ENCODE measurements around the gene LRMDA.

LRMDA gene

DNA sequence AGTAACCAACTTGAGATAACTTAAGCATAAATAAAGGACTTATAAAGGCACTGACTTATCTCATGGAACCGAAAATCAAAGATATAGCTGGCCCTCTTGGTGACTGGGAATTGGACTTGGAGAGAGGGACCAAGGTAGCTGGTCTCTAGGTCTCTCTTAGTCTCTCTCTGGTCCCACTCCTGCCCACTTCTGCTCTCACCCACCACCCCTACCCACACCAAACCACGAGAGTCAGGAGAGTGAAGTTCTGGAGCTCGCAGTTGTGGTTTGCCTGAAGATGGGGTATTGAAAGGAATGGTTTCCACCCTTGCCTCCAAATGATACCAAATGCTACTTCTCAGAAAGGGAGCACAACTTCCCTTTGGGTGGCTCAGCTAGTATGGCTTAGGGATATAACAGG, 216.3 kb downstream of the LRMDA start:
- no peak for DNase-seq

DNA sequence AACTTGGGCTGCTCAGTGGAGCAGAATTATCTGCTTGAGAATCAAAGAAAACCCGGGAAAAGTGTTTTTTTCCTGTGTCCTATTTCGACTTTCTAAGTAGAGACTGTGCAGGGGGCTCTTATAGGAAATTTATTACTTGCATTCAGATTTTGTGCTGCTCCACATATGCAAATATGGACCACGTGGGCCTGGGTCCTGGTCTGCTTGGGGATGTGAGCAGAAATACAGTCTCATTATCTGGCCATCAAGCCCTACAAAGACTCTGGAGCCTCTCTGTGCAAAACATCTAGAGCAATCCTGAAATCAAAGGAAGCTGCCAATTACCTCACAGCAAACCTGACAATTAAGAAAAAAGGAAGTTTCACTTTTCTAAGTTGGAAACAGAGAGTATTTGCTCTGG, 216.9 kb downstream of the LRMDA start:
- DNase-seq = no peak

DNA sequence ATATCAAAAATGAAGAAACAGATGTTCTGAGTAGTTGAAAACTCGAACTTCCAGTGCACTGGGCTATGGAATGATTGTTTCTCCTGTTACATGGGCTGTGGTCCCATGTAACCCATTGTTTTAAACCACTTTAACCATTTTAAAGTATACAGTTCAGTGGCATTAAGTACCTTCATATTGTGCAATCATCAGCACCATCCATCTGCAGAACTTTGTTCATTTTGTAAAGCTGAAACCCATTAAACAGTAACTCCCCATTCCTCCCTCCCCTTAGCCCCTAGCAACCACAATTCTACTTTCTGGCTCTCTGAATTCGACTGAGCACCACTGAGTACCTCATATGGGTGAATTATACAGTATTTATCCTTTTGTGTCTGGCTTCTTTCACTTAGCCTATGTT, 217.4 kb downstream of the LRMDA start:
- no peak for DNase-seq

DNA sequence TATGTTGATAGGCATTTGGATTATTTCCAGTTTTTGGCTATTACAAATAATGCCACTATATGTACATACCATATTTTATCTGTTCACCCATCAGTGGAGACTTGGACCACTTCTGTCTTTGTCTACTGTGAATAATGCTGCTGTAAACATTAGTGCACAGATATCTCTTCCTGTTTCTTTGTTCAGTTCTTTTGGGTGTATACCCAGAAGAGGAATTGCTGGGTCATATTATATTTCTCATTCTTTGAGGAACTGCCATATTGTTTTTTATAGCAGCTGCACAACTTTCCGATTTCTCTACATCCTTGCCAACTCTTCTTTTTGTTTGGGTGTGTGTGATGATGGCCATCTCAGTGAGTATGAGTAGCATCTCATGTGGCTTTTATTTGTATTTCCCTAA, 218.0 kb downstream of the LRMDA start:
- DNase-seq = no peak

DNA sequence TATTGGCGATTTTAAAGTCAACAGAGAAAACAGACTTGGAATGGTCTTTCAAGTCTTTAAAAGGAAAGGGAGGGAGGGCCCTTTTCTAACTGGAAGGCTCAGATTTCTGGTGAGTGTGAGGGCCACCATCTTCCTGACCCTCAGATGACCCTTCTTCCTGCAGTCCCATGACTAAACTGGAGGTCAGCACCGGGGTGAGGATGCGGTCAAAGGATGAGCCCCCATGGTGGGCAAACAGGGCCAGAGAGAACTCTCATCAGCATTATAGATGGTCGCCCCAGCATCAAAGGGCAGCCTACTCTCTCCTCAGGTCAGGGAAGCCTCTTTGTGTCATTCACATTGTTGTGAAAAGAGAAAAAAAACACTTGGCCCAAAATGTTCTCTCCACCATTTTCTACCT, 219.2 kb downstream of the LRMDA start:
- DNase-seq = no peak

DNA sequence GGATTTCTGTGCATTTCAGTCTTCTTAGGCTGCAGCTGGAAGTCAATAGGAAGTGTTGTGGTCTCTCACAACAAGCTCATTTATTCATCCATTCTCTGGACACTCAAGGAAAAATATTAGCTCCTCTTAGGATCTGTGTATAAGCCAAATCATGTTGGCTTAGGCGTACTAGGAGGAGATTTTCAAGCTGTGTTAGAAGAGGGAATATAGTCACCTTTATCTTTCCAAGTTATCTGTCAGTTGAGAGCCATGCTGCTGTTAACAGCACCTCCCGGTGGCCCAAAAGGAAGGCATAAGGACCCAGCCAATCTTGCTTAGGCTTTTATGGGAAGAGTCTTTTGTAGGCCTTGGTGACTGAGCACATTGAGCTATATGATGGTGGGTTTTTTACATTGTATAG, 220.0 kb downstream of the LRMDA start:
- DNase-seq = no peak

DNA sequence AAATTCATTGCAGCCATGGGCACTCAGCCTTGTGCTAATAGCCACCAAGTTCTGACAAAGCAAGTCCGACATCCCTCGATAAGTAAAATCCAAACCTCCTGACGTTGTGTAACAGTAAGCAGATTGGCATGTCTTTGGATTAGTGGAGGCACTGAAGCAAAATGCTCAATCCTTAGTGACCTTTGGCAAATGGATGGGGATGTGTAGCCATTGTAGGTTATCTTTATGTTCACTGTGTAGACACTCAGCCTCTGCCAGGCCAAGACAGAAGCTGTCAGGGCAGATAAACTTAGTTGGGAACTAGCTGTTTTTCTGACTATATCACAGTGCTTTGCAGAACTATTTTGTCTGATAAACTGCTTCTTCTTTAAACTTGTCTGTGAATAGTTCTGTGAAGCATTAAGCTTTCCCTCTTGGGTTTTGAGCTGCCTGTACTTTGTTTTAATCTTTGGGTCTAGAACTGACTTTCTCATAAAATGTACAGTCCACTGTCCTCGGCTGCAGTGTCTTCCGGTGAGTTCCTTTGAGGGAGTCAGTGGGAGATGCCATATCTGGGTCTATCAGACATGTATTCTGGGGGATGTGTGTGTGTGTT, 220.8 kb downstream of the LRMDA start:
- no peak for DNase-seq

DNA sequence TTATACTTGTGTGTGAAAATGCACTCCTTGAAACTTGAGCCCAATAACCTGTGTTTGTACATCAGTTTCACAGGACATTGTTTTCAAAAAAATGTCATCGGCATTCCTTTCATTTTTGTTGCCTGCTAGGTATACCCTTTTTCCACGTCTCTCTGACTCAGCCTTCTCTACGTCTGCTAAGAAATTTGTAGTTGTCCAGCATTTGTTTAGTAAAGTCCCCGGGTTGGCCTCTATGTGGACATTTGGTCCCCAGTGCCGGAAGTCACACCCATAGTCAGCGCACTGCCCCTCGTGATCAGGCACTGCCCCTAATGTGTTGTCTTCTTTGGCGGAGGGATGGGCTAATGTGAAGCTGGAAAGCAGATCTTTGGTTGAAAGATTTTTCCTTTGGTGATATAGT, 222.3 kb downstream of the LRMDA start:
- no peak for DNase-seq

DNA sequence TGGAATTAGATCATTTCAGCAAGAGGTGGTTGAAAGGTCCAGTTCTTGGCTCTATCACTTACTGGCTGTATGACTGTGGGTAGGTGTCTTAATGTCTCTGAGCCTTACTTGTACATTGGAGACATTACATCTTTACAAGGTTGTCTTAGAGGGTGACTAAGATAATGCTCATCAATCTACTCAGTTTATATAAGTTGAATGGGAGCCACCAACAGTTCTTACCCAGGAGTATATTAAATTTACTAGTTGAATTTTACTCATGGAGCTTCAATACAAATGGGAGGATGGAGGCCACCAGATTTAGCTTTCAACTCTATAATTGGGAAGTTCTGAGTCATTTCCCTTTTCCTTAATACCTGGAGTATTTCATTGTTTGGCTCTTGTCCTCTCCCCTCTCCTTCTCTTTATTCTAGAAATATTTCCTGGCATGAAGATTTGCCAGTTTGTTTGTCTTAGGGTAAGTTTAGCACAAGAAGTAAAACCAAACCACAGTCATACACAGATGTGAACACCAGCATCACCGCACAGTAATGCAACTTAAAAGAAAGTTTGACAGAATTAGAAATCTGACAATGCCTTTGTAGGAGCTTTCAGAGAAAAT, 222.8 kb downstream of the LRMDA start:
- no peak for DNase-seq

DNA sequence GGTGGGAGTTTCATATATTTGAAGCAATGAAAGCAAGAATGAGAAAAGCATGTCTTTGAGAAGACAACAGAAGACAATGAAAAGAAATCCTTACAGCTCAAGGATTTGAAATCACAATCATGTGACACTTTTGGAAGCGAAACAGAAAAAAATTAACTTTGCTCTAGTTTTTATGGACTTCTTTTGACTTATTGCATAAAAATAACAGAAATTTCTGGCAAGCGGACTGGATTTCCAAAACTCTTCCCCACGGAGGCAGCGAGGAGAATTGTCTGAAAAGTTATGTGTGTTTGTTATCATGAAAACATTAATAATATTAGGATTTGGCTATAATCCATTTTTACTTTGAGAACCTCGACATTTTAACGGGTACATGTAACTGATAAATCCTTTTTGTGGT, 223.3 kb downstream of the LRMDA start:
- DNase-seq = no peak

DNA sequence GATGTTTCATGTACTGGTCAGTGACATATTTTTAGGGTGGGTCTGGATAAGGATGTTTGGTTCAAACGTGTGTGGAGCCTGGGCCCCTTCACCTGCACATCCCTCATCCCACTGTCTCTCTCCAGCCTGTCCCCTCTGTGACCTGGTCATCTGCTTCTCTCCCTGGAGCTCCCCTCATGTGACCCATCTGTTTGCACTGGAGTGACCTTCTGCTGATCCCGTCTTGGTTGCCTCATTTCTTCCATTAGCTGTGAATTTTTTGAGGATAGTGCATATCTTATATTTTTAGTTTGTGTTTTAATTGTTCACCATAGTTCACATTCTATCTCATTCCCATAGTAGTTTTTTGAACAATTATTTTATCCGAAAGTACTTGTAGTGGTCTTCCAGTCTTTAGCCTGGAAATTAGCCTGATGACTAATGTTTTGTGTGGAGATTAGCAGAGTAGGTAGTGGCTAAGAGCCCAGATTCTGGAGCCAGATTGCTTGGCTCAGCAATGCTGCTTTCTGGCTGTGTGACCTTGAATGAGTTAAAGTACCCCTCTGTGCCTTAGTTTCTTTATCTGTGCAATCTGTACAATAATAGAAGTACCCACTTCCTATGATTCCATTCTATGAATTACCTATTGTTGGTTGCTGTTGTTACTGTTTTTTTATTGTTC, 224.5 kb downstream of the LRMDA start:
- DNase-seq = no peak

DNA sequence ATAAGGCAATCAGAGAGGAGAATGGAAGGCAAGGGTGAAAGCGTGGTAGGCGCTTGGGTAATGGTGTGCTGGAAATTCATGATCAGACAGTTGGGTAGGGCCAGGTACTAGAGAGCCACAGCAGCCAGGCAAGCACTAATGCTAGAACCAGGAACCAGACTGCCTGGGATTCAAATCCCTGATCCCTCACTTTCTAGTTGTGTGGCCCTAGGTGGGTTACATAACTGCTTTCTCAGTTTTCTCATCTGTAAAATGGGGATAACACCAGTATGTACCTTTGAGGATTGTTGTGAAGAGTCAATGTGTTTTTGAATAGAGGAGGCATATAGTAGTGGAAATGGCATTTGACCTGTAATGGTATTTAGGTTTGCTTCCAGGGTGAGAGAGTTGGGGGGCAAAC, 225.9 kb downstream of the LRMDA start:
- no peak for DNase-seq

DNA sequence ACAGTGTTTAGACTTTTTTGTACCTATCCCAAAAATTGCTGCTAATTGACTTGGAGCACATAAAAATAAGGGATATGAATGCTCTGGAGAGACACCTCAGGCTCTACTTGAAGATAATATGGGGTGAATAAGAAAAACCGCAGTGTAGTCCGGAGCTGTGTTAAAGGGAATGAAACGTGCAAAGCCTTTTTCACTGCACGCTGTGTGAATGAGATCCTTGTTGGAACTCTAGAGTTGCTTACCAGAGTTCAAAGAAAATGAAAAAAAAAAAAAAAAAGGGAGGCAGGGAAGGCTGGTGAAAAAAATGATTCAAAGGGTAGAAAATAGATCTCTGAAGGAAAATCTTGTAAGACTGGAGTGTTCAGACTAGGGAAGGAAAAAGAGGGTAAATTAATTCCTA, 226.6 kb downstream of the LRMDA start:
- no peak for DNase-seq

DNA sequence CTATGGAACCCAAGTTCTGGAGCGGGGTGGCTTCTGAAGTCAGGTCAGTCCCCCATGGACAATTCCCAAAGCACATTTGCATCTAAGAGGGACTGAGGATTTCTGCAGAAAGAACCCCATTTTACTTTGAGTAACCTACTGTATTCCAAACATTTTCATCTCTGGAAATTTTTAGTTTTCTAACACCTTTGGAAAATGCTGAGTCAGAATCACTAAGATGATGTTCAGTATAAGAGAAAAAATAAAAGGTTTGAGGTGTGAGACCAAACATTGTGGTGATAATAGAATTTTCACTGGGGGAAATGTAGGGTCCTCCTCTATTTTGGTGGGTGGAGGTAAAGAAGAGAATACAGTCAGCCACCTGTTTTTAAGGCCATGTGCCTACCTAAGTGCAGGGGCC, 227.1 kb downstream of the LRMDA start:
- no peak for DNase-seq

DNA sequence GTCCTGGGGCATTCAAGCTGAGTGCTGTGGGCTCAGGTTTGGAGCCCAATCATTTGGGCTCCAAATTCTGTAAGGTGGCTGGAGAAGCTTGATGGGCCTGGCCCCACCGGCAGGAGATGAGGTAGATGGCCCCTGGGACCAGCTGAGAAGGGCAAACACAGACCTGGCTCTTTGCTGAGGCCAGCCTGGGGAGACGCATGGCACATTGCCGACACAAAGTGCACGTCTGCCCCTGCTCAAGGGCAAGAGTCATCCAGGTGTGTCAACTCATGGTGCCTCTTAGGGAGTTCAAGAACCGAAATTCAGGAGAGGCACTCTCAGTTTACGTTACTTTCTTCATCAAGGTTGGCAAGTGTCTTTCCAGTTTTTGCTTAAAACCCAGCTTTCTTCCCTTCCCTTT, 227.5 kb downstream of the LRMDA start:
- DNase-seq = no peak

DNA sequence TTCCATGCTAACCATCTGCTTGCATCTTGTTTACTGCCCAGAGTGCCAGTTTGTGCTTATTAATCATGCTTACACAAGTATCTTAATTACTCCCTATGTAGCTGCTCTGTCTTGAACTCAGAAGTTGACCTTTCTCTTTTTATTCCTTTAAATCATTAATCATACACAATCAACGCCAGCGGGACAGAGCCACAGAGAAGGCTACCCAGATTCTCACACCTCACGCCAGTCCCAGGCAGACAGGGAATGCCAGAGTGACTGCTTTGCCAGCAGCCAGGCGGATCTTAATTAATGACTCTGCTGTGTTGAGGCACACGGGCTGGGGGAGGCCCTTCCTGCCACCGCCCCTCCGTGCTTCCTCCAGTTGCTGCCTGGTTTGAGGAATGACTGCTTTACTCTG, 229.4 kb downstream of the LRMDA start:
- no peak for DNase-seq

DNA sequence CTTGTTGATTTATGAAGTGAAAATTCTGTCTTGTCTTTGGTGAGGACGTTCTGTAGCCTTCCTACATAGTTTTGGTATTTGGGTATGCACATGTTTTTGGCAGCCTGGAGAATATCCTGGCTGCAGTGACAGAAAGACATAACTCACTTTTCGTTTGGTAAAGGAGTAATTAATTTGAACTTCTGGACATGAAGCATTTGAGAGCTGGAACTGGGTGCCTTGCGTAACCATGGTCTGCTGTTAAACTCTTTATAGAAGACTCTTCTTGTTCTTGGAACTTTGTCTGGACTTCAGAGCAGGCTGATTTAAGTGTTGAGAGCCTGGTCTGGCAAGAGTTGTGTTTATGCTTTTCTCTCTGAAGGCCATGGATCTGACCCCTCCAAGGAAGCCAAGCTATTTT, 231.3 kb downstream of the LRMDA start:
- no peak for DNase-seq

DNA sequence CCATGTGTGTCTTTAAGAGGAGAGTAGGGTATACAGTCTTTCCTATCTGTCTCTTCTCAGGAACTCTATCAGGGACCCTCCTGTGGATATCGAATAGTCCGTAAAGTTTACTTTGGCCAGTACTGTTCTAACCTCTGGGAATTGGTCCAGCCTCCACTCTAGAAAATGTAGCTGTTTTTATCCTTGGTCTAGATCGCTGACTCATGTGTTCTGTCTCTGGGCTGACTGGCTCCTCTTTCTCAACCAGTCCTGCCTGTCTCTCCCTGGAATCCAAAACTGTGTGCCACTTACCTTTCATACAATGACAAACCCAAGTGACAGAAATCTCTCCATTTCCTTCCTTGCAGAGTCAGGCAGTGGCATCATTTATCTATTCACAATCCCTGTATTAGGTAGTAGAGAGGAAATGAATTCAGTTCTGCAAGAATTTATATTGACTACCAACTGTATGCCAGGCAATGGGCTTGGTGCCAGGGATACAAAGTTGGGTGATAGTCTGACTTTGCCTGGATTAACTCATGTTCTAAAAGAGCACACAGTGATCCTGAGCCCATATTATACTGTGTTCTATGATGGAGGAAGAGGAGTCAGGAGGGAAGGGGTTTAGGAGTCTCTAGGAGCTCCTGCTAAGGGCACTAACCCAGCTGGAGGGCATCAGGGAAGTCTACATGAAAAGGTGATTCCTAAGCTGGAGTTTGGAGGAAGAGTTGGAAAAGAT, 232.7 kb downstream of the LRMDA start:
- DNase-seq = no peak

DNA sequence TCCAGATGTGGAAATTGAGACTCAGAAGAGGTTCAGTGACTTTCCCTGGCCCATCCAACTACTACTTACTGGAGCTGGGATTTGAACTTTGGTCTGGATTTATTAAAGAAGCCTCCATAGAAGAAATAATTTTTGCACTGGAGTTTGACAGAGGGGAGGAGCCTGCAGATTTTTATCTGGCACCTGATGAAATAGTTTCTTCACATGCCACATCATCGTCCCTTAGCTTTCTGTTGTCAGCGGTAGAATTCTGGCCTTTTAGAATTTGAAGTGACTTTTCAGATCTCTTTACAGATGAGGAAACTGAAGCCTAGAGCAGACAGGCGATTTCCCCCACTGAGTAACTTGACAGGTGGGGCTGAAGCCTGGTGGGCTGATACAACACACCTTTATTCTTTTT, 233.5 kb downstream of the LRMDA start:
- DNase-seq = no peak

DNA sequence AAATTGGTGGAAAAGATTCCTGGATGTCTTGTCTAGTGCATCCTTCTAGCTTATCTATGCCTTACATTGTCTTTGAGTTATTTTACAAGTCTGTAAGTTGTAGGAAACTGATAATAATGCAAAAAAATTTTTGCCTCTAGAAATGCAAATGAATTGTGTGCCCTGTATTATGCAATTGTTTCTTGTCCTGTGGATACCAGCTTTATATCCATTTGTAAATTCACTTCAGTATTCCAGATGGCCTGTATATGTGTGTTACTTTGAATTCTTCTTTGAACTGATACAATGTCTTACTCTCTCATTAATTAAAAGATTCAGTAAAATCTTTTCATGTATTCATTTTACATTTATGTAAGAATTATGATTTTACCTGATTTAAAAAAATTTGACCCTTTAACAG, 234.3 kb downstream of the LRMDA start:
- DNase-seq = no peak

DNA sequence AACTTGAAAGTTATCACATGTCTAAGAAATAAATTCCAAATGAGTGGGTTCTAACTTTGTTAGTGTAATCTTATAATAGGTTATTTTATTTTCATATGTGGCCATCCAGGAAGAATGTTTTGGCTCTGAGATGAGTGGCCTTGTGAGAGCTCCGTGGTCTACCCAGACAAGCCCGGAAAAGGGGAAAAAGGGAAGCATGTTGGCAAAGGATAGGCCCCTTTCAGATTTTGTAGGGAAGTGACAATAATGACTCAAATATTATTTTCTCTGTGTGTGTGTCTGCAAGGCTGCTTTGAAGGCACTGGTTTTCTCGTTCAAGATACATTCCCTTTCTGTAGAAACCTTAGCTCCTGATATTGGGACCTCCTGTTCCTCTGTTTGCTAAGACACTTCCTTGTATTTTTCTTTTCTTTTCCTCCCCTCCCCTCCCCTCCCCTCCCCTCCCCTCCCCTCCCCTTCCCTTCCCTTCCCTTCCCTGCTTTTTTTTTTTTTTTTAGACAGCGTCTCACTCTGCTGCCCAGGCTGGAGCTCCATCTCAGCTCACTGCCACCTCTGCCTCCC, 240.8 kb downstream of the LRMDA start:
- DNase-seq = no peak

DNA sequence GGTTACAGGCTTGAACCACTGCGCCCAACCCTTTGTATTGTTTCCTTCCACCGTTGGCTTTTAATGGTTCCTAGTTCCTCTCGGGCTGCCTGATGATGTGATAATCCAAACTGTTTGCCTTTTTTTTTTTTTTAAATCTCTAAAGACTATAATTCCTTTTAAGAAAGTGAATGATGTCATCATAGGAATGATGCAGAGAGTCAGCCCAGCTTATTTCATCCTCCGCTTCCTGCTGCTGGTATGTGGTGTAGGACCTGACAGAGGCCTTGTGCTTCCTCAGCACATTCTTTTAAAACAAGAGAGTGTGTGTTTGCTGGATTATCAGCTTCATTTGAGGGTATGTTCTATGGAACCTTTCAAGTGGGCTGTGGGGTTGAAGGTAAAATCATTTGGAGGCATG, 241.4 kb downstream of the LRMDA start:
- no peak for DNase-seq

DNA sequence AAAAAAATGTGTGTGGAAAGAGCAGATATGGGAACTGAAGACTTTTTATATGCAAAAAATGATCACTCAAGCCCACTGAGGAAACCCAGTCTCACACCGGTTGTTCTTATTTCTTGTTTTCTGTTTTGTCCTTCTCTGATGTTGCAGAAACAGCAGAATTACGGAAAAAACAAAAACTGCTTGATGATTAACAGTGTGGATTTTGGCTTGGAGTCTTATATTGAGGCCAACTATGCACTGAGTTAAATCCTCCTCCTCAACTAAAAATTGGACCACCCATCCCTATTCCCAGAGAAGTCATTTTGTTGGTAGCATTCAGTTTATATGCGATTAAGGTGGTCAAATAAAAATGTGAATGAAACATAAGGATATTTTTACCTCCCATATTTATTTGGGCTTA, 246.1 kb downstream of the LRMDA start:
- DNase-seq = no peak

DNA sequence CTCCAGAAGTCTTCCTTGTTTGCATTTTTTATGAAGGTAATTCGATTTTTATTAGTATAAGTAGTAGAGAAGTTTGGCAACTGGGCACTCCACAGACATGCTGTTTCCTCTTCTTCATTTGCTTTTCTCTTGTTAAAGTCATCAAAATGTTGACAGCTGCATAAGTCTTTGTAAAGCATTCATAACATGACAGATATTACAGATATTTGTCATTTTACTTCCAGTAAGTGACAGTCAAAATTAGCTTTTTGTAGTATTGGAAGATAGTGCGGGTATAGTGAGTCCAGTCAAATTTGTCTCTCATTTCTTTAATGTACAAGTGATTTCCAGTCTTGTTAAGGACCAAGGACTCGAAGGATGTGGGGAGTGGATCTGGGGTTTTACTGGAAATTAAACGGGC, 247.1 kb downstream of the LRMDA start:
- no peak for DNase-seq

Measured in NCI-H82 (cell line).